IMR-90 (cell line): ENCODE results near the gene SYNE2. TPM values are rescaled to one million over a fixed set of nuclear protein-coding genes. Genes with fewer than 3 reads are reported as not detected.

Source experiments
- ATAC-seq: fragments of 200-7000 bp; cut with Tn5 transposase; 2 replicates; pipeline ENCODE4 v1.9.1; 2020; ENCODE audit warnings: low read depth, mild to moderate bottlenecking, moderate library complexity
- BruUV-seq: library from RNA; stranded (reverse); fragments of 400-500 nt; replicated peaks from 2 replicates; lab custom pipeline; 2021; lab: Mats Ljungman, UMichigan
- CTCF ChIA-PET: fragments of 300-600 bp; formaldehyde crosslinking; extraction: SDS; loops from one replicate; lab custom pipeline; 2021; ENCODE audit warnings: antibody characterized with exemption; lab: Yijun Ruan, JAX
- POLR2A ChIA-PET: fragments of 300-600 bp; sonication (Branson Sonifier 250); formaldehyde crosslinking; loops from one replicate; lab custom pipeline; 2022; ENCODE audit warnings: antibody characterized with exemption; ENCODE audit not compliant: unreplicated experiment; lab: Charles Lee
- DNase-seq: peaks from one replicate; pipeline ENCODE4 v3.0.0; 2013
- H2AFZ ChIP-seq: replicated peaks from 2 replicates; pipeline ENCODE3; 2013; ENCODE audit warnings: low read length, mild to moderate bottlenecking; ENCODE audit not compliant: poor library complexity
- H2AK5ac ChIP-seq: 2 replicates; pipeline ENCODE4 v1.6.1; 2013; ENCODE audit warnings: low read depth, low read length, inconsistent platforms
- H2AK9ac ChIP-seq: replicated peaks from 2 replicates; pipeline ENCODE3; 2013; ENCODE audit warnings: mild to moderate bottlenecking, low read depth, low read length, moderate library complexity; ENCODE audit not compliant: poor library complexity
- H2BK120ac ChIP-seq: 2 replicates; pipeline ENCODE4 v1.6.1; 2013; ENCODE audit warnings: low read depth, low read length, inconsistent platforms
- H2BK15ac ChIP-seq: 3 replicates; pipeline ENCODE4 v1.6.1; 2013; ENCODE audit warnings: low read depth, low read length, inconsistent platforms
- H2BK20ac ChIP-seq: 2 replicates; pipeline ENCODE4 v1.6.1; 2013; ENCODE audit warnings: low read depth, mild to moderate bottlenecking, inconsistent platforms, low read length, moderate library complexity
- H2BK5ac ChIP-seq: 2 replicates; pipeline ENCODE4 v1.6.1; 2013; ENCODE audit warnings: mild to moderate bottlenecking, low read depth, low read length, inconsistent platforms; ENCODE audit not compliant: poor library complexity, severe bottlenecking
- H3K14ac ChIP-seq: replicated peaks from 2 replicates; pipeline ENCODE4 v1.6.1; 2013; ENCODE audit warnings: low read depth, low read length, inconsistent platforms
- H3K18ac ChIP-seq: 2 replicates; pipeline ENCODE4 v1.6.1; 2013; ENCODE audit warnings: low read depth, low read length, control low read depth
- H3K23ac ChIP-seq: 2 replicates; pipeline ENCODE4 v1.6.1; 2013; ENCODE audit warnings: low read depth, low read length, inconsistent platforms
- H3K27ac ChIP-seq: 2 replicates; pipeline ENCODE4 v1.5.1; 2013; ENCODE audit warnings: mild to moderate bottlenecking, control low read depth, low read length; ENCODE audit not compliant: insufficient read depth
- H3K27me3 ChIP-seq: 2 replicates; pipeline ENCODE4 v1.6.1; 2013; ENCODE audit warnings: low read length; ENCODE audit not compliant: control insufficient read depth, insufficient read depth
- H3K36me3 ChIP-seq: 2 replicates; pipeline ENCODE4 v1.6.1; 2013; ENCODE audit warnings: low read length, mixed read lengths; ENCODE audit not compliant: control insufficient read depth, insufficient read depth
- H3K4ac ChIP-seq: 2 replicates; pipeline ENCODE4 v1.6.1; 2013; ENCODE audit warnings: low read depth, low read length, inconsistent platforms
- H3K4me1 ChIP-seq: 2 replicates; pipeline ENCODE4 v1.6.1; 2013; ENCODE audit warnings: low read length, mixed read lengths; ENCODE audit not compliant: control insufficient read depth, insufficient read depth
- H3K4me2 ChIP-seq: 2 replicates; pipeline ENCODE4 v1.6.1; 2013; ENCODE audit warnings: low read depth, mild to moderate bottlenecking, control low read depth, low read length, moderate library complexity
- H3K4me3 ChIP-seq: 2 replicates; pipeline ENCODE4 v1.5.1; 2013; ENCODE audit warnings: low read depth, mild to moderate bottlenecking, control low read depth, low read length, moderate library complexity; ENCODE audit not compliant: insufficient read depth
- H3K56ac ChIP-seq: 2 replicates; pipeline ENCODE4 v1.6.1; 2013; ENCODE audit warnings: low read length, inconsistent platforms; ENCODE audit not compliant: insufficient read depth; ENCODE audit errors: extremely low read depth
- H3K79me1 ChIP-seq, 2 experiments: 2 replicates each; pipeline ENCODE4 v1.6.1; 2013; ENCODE audit warnings: low read length in 2 of 2, inconsistent platforms in 1 of 2, low read depth in 1 of 2
- H3K9ac ChIP-seq: 2 replicates; pipeline ENCODE4 v1.6.1; 2013; ENCODE audit warnings: low read depth, low read length, control low read depth
- H3K9me1 ChIP-seq: 2 replicates; pipeline ENCODE4 v1.6.1; 2013; ENCODE audit warnings: low read length, inconsistent platforms; ENCODE audit not compliant: insufficient read depth
- H3K9me3 ChIP-seq: 2 replicates; pipeline ENCODE4 v1.6.1; 2013; ENCODE audit warnings: low read length; ENCODE audit not compliant: control insufficient read depth, insufficient read depth
- H4K20me1 ChIP-seq: 2 replicates; pipeline ENCODE4 v1.6.1; 2013; ENCODE audit warnings: low read length, inconsistent platforms; ENCODE audit not compliant: insufficient read depth
- H4K5ac ChIP-seq: 2 replicates; pipeline ENCODE4 v1.6.1; 2013; ENCODE audit warnings: mild to moderate bottlenecking, low read depth, low read length, control low read depth
- H4K8ac ChIP-seq, 2 experiments: 2 replicates each; pipeline ENCODE4 v1.6.1; 2013; ENCODE audit warnings: low read depth in 2 of 2, low read length in 2 of 2, control low read depth in 1 of 2, inconsistent platforms in 1 of 2
- H4K91ac ChIP-seq: 2 replicates; pipeline ENCODE4 v1.6.1; 2013; ENCODE audit warnings: low read depth, low read length, inconsistent platforms; ENCODE audit not compliant: insufficient read depth
- CEBPB ChIP-seq: IDR thresholded peaks from 2 replicates; pipeline ENCODE4 v1.6.1; 2012; ENCODE audit warnings: low read depth, low read length, improper control_type of control experiment
- POLR2A ChIP-seq: IDR thresholded peaks from 2 replicates; pipeline ENCODE4 v1.6.1; 2012; ENCODE audit warnings: mild to moderate bottlenecking, low read depth, low read length
- RCOR1 ChIP-seq: IDR thresholded peaks from 2 replicates; pipeline ENCODE4 v1.6.1; 2012; ENCODE audit warnings: mild to moderate bottlenecking, low read length, improper control_type of control experiment; ENCODE audit not compliant: insufficient replicate concordance
- SMC3 ChIP-seq: fragments of 150-350 bp; IDR thresholded peaks from 2 replicates; pipeline ENCODE4 v1.6.1; 2016; ENCODE audit warnings: low read depth, mild to moderate bottlenecking, antibody characterized with exemption, low read length, moderate library complexity
- dilution Hi-C: fragments of 300-500 bp; cut with HindIII; formaldehyde crosslinking; loops from one replicate; pipeline ENCODE4 v1.14.3; 2018; ENCODE audit warnings: low sequenced_read_pairs; ENCODE audit not compliant: unreplicated experiment
- in situ Hi-C: fragments of 300-500 bp; cut with MboI; formaldehyde crosslinking; loops from 3 replicates; pipeline ENCODE4 v1.14.3; 2019; ENCODE audit warnings: low sequenced_read_pairs, inconsistent platforms, mixed read lengths
- intact Hi-C: fragments of 100-400 bp; cut with micrococcal nuclease; formaldehyde crosslinking; loops from 2 replicates; pipeline ENCODE4 v1.10.0; 2022
- polyA plus RNA-seq, 3 experiments: library from polyadenylated mRNA; depleted of rRNA; stranded (reverse); fragments of >200 nt; gene quantifications; 2 replicates each; pipeline ENCODE4 v1.2.3, GENCODE V29; 2012; ENCODE audit warnings: low replicate concordance in 1 of 3
- total RNA-seq: library from RNA; depleted of rRNA; stranded (reverse); fragments of >200 nt; gene quantifications from 2 replicates; pipeline ENCODE4 v1.2.3, GENCODE V29; 2012

SYNE2 gene
- total and polyA plus RNA-seq, 2 of the 4 experiments (the other 2 are of a cell fraction), result 5.2 to 28.9 TPM

DNA sequence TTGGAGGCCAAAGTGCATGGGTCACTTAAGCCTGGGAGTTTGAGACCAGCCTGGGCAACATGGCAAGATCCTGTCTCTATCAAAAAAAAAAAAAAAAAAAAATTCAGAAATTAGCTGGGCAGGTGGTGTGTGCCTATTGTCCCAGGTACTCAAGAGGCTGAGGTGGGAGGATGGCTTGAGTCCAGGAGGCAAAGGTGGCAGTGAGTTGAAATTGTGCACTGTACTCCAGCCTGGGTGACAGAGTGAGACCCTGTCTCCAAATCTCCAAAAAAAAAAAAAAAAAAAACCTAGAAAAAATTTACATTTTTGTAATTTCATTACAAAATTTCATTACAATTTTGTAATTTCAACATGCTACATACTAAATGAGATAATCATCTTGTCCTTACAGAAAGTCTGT, 42.7 kb downstream of the SYNE2 start:
- no peak overlapping the region for H2BK5ac ChIP-seq
- intact Hi-C loops (no loop called here), in situ Hi-C loops (no loop called here), dilution Hi-C loops (no loop called here)
- no peak overlapping the region for H3K9ac ChIP-seq
- peaks cover 0 to 13% of the 10 kb centered on the region in 2 experiments; a peak in 2 of 4 replicates for H3K79me1 ChIP-seq
- peaks cover 11% of the 10 kb centered on the region for H3K4me1 ChIP-seq
- peaks cover 1% of the 10 kb centered on the region; the same call in 1 of the 2 replicates for H3K27me3 ChIP-seq
- no peak overlapping the region for H2AFZ ChIP-seq
- no peak for DNase-seq
- no peak overlapping the region for H2AK9ac ChIP-seq
- H3K4ac ChIP-seq, result no peak overlapping the region
- no peak overlapping the region for H3K4me2 ChIP-seq
- H3K27ac ChIP-seq, result no peak overlapping the region
- H3K4me3 ChIP-seq, result no peak overlapping the region
- no peak overlapping the region for H4K8ac ChIP-seq
- no TSS peak for BruUV-seq
- H3K14ac ChIP-seq, result no peak overlapping the region
- ATAC-seq, result no peak
- ChIA-PET POLR2A (no interaction called here), CTCF (no interaction called here)
- no peak overlapping the region for H2AK5ac ChIP-seq
- no peak overlapping the region for H3K23ac ChIP-seq
- H3K9me1 ChIP-seq, result peaks cover 11% of the 10 kb centered on the region
- no peak overlapping the region for H2BK15ac ChIP-seq
- no peaks in the 10 kb centered on the region for H3K9me3 ChIP-seq
- TF ChIP-seq POLR2A, result no peak
- TF ChIP-seq RCOR1, result no peak
- TF ChIP-seq CEBPB, result no peak
- no peak for TF ChIP-seq SMC3
- no peak overlapping the region for H3K18ac ChIP-seq
- H4K91ac ChIP-seq, result no peak overlapping the region
- H3K56ac ChIP-seq, result no peak overlapping the region
- H2BK20ac ChIP-seq, result no peak overlapping the region
- H2BK120ac ChIP-seq, result no peak overlapping the region
- no peak overlapping the region for H4K5ac ChIP-seq
- no peaks in the 10 kb centered on the region for H4K20me1 ChIP-seq
- no peaks in the 10 kb centered on the region for H3K36me3 ChIP-seq
